Neural progenitor cell (in vitro differentiated cells): ENCODE results near the gene WLS.

Experiments
- CTCF ChIP-seq: fragments of 200-600 bp; sonication (generic); IDR thresholded peaks from 2 replicates; pipeline ENCODE4 v1.5.1; 2017; ENCODE audit warnings: antibody characterized with exemption, mild to moderate bottlenecking
- EZH2 ChIP-seq: fragments of 200-600 bp; sonication (generic); IDR thresholded peaks from 2 replicates; pipeline ENCODE4 v1.6.1; 2017; ENCODE audit warnings: antibody characterized with exemption, mild to moderate bottlenecking, moderate library complexity
- EZH2phosphoT487 ChIP-seq: fragments of 200-600 bp; sonication (generic); IDR thresholded peaks from 2 replicates; pipeline ENCODE4 v1.6.1; 2017; ENCODE audit warnings: antibody characterized with exemption

- TF ChIP-seq CTCF (no peak), EZH2 (no peak), EZH2phosphoT487 (no peak)
Measured at GRCh38 chr1:68166348-68166747, 66.0 kb downstream of the WLS start.
